Neural progenitor cell (in vitro differentiated cells): ENCODE results near the gene THAP6.

ENCODE experiments used
- EZH2 ChIP-seq: fragments of 200-600 bp; sonication (generic); IDR thresholded peaks from 2 replicates; pipeline ENCODE4 v1.6.1; 2017; ENCODE audit warnings: antibody characterized with exemption, mild to moderate bottlenecking, moderate library complexity
- EZH2phosphoT487 ChIP-seq: fragments of 200-600 bp; sonication (generic); IDR thresholded peaks from 2 replicates; pipeline ENCODE4 v1.6.1; 2017; ENCODE audit warnings: antibody characterized with exemption
- TF ChIP-seq, protein P1 (sequence below): fragments of 200-600 bp; sonication (generic); IDR thresholded peaks from 2 replicates; pipeline ENCODE4 v1.5.1; 2017; ENCODE audit warnings: antibody characterized with exemption, mild to moderate bottlenecking

DNA sequence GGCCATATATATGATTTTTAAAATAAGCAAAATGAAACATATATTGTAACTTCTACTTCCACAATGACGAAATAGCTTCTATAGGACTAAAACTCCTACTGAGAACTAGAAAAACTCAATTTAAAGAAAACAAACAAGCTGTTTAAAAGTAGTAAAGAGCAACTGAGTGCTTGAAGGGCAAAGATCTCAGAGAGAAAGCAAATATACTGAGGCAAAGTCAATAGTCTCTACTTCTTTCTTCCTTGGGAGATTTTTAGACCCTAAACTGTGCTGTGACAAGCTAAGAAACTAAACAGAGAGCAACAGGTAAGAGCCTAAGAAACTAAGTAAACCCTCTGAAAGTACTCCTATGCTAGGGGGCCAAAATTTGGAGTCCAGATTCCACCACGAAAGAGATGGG lies 8.6 kb upstream of the THAP6 start:
- TF ChIP-seq, protein P1, sequence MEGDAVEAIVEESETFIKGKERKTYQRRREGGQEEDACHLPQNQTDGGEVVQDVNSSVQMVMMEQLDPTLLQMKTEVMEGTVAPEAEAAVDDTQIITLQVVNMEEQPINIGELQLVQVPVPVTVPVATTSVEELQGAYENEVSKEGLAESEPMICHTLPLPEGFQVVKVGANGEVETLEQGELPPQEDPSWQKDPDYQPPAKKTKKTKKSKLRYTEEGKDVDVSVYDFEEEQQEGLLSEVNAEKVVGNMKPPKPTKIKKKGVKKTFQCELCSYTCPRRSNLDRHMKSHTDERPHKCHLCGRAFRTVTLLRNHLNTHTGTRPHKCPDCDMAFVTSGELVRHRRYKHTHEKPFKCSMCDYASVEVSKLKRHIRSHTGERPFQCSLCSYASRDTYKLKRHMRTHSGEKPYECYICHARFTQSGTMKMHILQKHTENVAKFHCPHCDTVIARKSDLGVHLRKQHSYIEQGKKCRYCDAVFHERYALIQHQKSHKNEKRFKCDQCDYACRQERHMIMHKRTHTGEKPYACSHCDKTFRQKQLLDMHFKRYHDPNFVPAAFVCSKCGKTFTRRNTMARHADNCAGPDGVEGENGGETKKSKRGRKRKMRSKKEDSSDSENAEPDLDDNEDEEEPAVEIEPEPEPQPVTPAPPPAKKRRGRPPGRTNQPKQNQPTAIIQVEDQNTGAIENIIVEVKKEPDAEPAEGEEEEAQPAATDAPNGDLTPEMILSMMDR: no peak
- TF ChIP-seq EZH2 (no peak), EZH2phosphoT487 (no peak)
